Endothelial cell of umbilical vein (primary cell): ENCODE measurements around the gene SHISA9.

Source experiments
- CTCF ChIP-seq, 2 donors: IDR thresholded peaks; 1 replicate in 1 of 2; 2 replicates in 1 of 2; pipeline ENCODE4 v1.5.1; 2011; ENCODE audit warnings: low read length in 2 of 2, mild to moderate bottlenecking in 2 of 2, moderate library complexity in 2 of 2, control low read depth in 1 of 2, inconsistent platforms in 1 of 2, low read depth in 1 of 2; ENCODE audit not compliant: insufficient read depth in 1 of 2; ENCODE audit errors: extremely low read depth in 1 of 2
- POLR2AphosphoS5 ChIP-seq: IDR thresholded peaks from 2 replicates; pipeline ENCODE4 v1.6.1; 2012; ENCODE audit warnings: low read depth, mild to moderate bottlenecking, control low read depth, low read length, moderate library complexity; ENCODE audit not compliant: insufficient read depth

GRCh38 chr16:12975766-12976165, 74.4 kb downstream of the SHISA9 start:
- TF ChIP-seq POLR2AphosphoS5 (no peak), CTCF (IDR thresholded peaks at IDR 0.05; ENCODE audit: extremely low read depth in 1 of 2, insufficient read depth in 1 of 2, low read depth in 1 of 2, low read length in 2 of 2) (no peak)
